K562 (cell line): ENCODE data around the gene DUSP23. TPM values are rescaled to one million over a fixed set of nuclear protein-coding genes. Genes with fewer than 3 reads are reported as not detected.

Experiments used
- ATAC-seq: fragments of 200-7000 bp; cut with Tn5 transposase; 3 replicates; pipeline ENCODE4 v1.9.1; 2020; ENCODE audit warnings: moderate library complexity
- BruUV-seq: library from RNA; stranded (reverse); fragments of 400-500 nt; replicated peaks from 2 replicates; lab custom pipeline; 2021; lab: Mats Ljungman, UMichigan
- CTCF ChIA-PET: fragments of 300-600 bp; formaldehyde crosslinking; extraction: SDS; loops from one replicate; lab custom pipeline; 2021; ENCODE audit warnings: low intra/inter-chr PET ratio; lab: Yijun Ruan, JAX
- POLR2A ChIA-PET: fragments of 300-600, 350-650 bp; sonication (Branson Sonifier 250); formaldehyde crosslinking; extraction: SDS; loops from one replicate; lab custom pipeline; 2021; ENCODE audit warnings: antibody characterized with exemption, inconsistent platforms; lab: Yijun Ruan, JAX
- DNase-seq, 4 experiments: peaks; one replicate each; pipeline versions ENCODE4 v3.0.0 to v3.0.0-alpha.2; 2011 to 2018; ENCODE audit warnings: low spot score in 3 of 4, mixed read lengths in 3 of 4; ENCODE audit errors: extremely low read depth in 1 of 4
- FAIRE-seq: peaks from 2 replicates; lab custom pipeline; 2011; peaks lifted over from hg19 to GRCh38; lab: Jason Lieb, UNC
- H2AFZ ChIP-seq: 2 replicates; pipeline ENCODE4 v1.6.0; 2011; ENCODE audit warnings: low read depth, low read length, control low read depth, inconsistent platforms
- H3K27ac ChIP-seq: fragments of 200-600 bp; 3 replicates; pipeline ENCODE4 v1.8.0; 2011; ENCODE audit warnings: low read depth, mild to moderate bottlenecking, control low read depth, inconsistent platforms, low read length, moderate library complexity, mixed read lengths; ENCODE audit errors: extremely low read depth
- H3K27me3 ChIP-seq, 2 experiments: fragments of 300-600 bp in 1 of 2; 2 replicates in 1 of 2; 3 replicates in 1 of 2; pipeline versions ENCODE4 v1.6.0 to v1.8.0; 2011; ENCODE audit warnings: inconsistent platforms in 2 of 2, low read length in 2 of 2, mild to moderate bottlenecking in 1 of 2, mixed read lengths in 1 of 2, moderate library complexity in 1 of 2; ENCODE audit not compliant: control insufficient read depth in 2 of 2, insufficient read depth in 2 of 2
- H3K36me3 ChIP-seq: fragments of 300-600 bp; 3 replicates; pipeline ENCODE4 v1.8.0; 2011; ENCODE audit warnings: mild to moderate bottlenecking, low read length, inconsistent platforms; ENCODE audit not compliant: control insufficient read depth, insufficient read depth
- H3K4me1 ChIP-seq, 2 experiments: fragments of 200-600 bp in 1 of 2; replicated peaks in 1 of 2; 2 replicates in 1 of 2; 3 replicates in 1 of 2; pipeline versions ENCODE4 v1.5.1 to v1.8.0; 2011; ENCODE audit warnings: inconsistent platforms in 2 of 2, low read length in 2 of 2, mild to moderate bottlenecking in 1 of 2, mixed read lengths in 1 of 2, moderate library complexity in 1 of 2; ENCODE audit not compliant: control insufficient read depth in 2 of 2, insufficient read depth in 2 of 2
- H3K4me2 ChIP-seq: 2 replicates; pipeline ENCODE4 v1.6.1; 2011; ENCODE audit warnings: low read length, control low read depth, inconsistent platforms, mixed read lengths; ENCODE audit not compliant: insufficient read depth
- H3K4me3 ChIP-seq: fragments of 200-600 bp; sonication (generic), shearing (Covaris generic); 2 replicates; pipeline ENCODE4 v1.5.1; 2016; ENCODE audit warnings: control low read depth, inconsistent platforms
- H3K79me2 ChIP-seq: fragments of 200-600 bp; 3 replicates; pipeline ENCODE4 v1.8.0; 2011; ENCODE audit warnings: low read length, inconsistent platforms; ENCODE audit not compliant: control insufficient read depth, insufficient read depth
- H3K9ac ChIP-seq, 2 experiments: 2 replicates each; pipeline versions ENCODE4 v1.6.0 to v1.6.1; 2011; ENCODE audit warnings: low read depth in 2 of 2, low read length in 2 of 2, control low read depth in 1 of 2, inconsistent platforms in 1 of 2, mild to moderate bottlenecking in 1 of 2, mixed read lengths in 1 of 2; ENCODE audit not compliant: insufficient read depth in 1 of 2
- H3K9me1 ChIP-seq: one replicate; pipeline ENCODE4 v1.6.0; 2011; ENCODE audit warnings: inconsistent platforms, mild to moderate bottlenecking, low read length, moderate library complexity; ENCODE audit not compliant: control insufficient read depth, insufficient read depth
- H3K9me3 ChIP-seq: replicated peaks from 2 replicates; pipeline ENCODE4 v1.5.1; 2011; ENCODE audit warnings: low read depth, low read length, inconsistent platforms; ENCODE audit not compliant: control insufficient read depth, insufficient read depth
- H4K20me1 ChIP-seq: replicated peaks from 2 replicates; pipeline ENCODE4 v1.6.1; 2011; ENCODE audit warnings: low read length, inconsistent platforms, mixed read lengths; ENCODE audit not compliant: control insufficient read depth, insufficient read depth
- COPS2 ChIP-seq: fragments of 450-650 bp; conservative IDR thresholded peaks from 2 replicates; pipeline ENCODE4 v1.6.1; 2016; ENCODE audit warnings: mild to moderate bottlenecking, moderate library complexity
- HNRNPLL ChIP-seq: fragments of 200-400 bp; formaldehyde crosslinking; IDR thresholded peaks from 2 replicates; pipeline ENCODE4 v1.6.1; 2017; ENCODE audit warnings: low read length, low read depth, mild to moderate bottlenecking; ENCODE audit not compliant: poor library complexity, severe bottlenecking
- MTA2 ChIP-seq: fragments of 450-650 bp; IDR thresholded peaks from 2 replicates; pipeline ENCODE4 v1.6.1; 2016; ENCODE audit warnings: low read depth
- NR2C2 ChIP-seq, 2 experiments: fragments of 200-800 bp in 1 of 2; sonication (Bioruptor generic) in 1 of 2; sonication (generic) in 1 of 2; formaldehyde crosslinking in 1 of 2; IDR thresholded peaks; 2 replicates each; pipeline versions ENCODE4 v1.6.1 to v1.8.0; 2016 to 2022; ENCODE audit warnings: mild to moderate bottlenecking in 1 of 2, missing compliant biosample characterization in 1 of 2, missing genetic modification characterization in 1 of 2, missing genetic modification reagents in 1 of 2
- TFE3 ChIP-seq: fragments of 450-650 bp; formaldehyde crosslinking; IDR thresholded peaks from 2 replicates; pipeline ENCODE4 v1.4.0; 2020; ENCODE audit warnings: mild to moderate bottlenecking, mixed read lengths
- U2AF1 ChIP-seq: fragments of 200-400 bp; formaldehyde crosslinking; optimal IDR thresholded peaks from 2 replicates; pipeline ENCODE3; 2017; ENCODE audit warnings: mild to moderate bottlenecking, low read depth, low read length, moderate library complexity
- ZBTB33 ChIP-seq: sonication (generic); formaldehyde crosslinking; IDR thresholded peaks from 2 replicates; pipeline ENCODE4 v1.8.1; 2023; ENCODE audit warnings: mild to moderate bottlenecking, missing genetic modification reagents
- WGBS: fragments of 100-300 bp; shearing (Covaris generic); methylation state at CpG from one replicate; pipeline ENCODE4 v1.1.6; 2016; ENCODE audit warnings: low coverage, mixed read lengths; ENCODE audit not compliant: insufficient coverage; ENCODE audit errors: missing lambda C conversion rate; 5-methylcytosine and 5-hydroxymethylcytosine counted together
- in situ Hi-C: fragments of 300-500 bp; cut with MboI; formaldehyde crosslinking; loops from 4 replicates; pipeline ENCODE4 v1.15.0; 2018; ENCODE audit warnings: inconsistent platforms, mixed read lengths
- intact Hi-C: fragments of 100-400 bp; cut with micrococcal nuclease; formaldehyde crosslinking; loops from 2 replicates; pipeline ENCODE4 v1.14.2; 2022
- polyA plus RNA-seq, 8 experiments: library from polyadenylated mRNA; depleted of rRNA in 4 of 8; stranded (reverse) in 5 of 8; unstranded in 3 of 8; fragments of >200 nt; fragmentation: Nextera tagmentation in 2 of 8; fragmentation: Illumina TruSeq in 1 of 8; extraction: Ambion mirVana in 2 of 8; extraction: Trizol in 1 of 8; gene quantifications; 2 replicates each; pipeline versions ENCODE4 v1.2.1 to v1.2.3, GENCODE V29; 2011 to 2014; ENCODE audit warnings: inconsistent platforms in 1 of 8, missing spikeins in 1 of 8
- total RNA-seq, 7 experiments: library from RNA; depleted of rRNA in 6 of 7; stranded (reverse); fragments of >200 nt in 6 of 7; fragmentation: Illumina TruSeq in 2 of 7; extraction: Trizol in 2 of 7; gene quantifications; 2 replicates each; pipeline versions ENCODE4 v1.2.1 to v1.2.3, GENCODE V29; 2011 to 2021; ENCODE audit warnings: low replicate concordance in 1 of 7

DUSP23 gene
- total and polyA plus RNA-seq, 9 of the 15 experiments (the other 6 are each of a cell fraction or from before 2014, with no cell fraction given), result 1.0 to 34.8 (median 13.7) TPM

DNA sequence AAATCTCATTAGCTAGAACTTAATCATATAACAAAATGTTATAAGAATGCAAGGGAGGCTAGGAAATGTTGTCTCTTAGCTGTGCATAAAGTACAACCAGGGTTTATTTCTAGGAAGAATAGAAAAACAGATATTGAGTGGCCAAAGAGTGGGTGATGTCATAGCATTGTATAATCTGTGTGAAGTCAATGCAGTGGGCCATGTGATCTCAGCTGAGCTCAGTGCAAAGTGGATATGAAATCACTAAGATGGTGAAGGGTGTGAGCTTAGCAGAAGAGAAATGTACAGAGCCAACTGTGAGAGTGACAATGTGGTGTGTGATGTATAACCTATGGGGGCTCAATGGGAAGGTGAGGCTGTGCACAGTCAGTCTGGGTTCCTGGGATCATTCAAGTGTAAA, 29.7 kb upstream of the DUSP23 start (continued):
- TF ChIP-seq NR2C2 (CRISPR knock-in tag; IDR thresholded peaks at IDR 0.05) (no peak), NR2C2 (tag; IDR thresholded peaks at IDR 0.05) (no peak), MTA2 (no peak), ZBTB33 (CRISPR knock-in tag) (no peak), COPS2 (no peak), U2AF1 (no peak)

GRCh38 chr1:159752135-159752580, 28.6 kb upstream of the DUSP23 start:
- in situ Hi-C loops (no loop called here), intact Hi-C loops (no loop called here)

More at GRCh38 chr1:159752135-159752580, 28.6 kb upstream of the DUSP23 start:
- Histone ChIP-seq H3K9me1 (no peaks in the 10 kb centered on the region), H3K4me1 (no peaks in the 10 kb centered on the region), H3K79me2 (no peaks in the 10 kb centered on the region), H2AFZ (no peak overlapping the region), H3K9ac (no peak overlapping the region), H3K27me3 (no peaks in the 10 kb centered on the region; a peak in 1 of 5 replicates), H3K9me3 (no peaks in the 10 kb centered on the region), H3K36me3 (no peaks in the 10 kb centered on the region), H3K4me3 (no peak overlapping the region), H4K20me1 (no peaks in the 10 kb centered on the region), H3K4me2 (no peak overlapping the region), H3K27ac (no peak overlapping the region)
- ChIA-PET CTCF (no interaction called here), POLR2A (interaction anchor here (1.1 kb wide), 1 partner anchor 21 kb away, joined by 3 read pairs; no protein-coding TSS in a partner anchor)
- ATAC-seq (no peak), DNase-seq (no peak), FAIRE-seq (no peak)
- TF ChIP-seq TFE3 (peak; percentile 85), HNRNPLL (no peak)
- WGBS, result 0% methylated on average over 4 of the region's 4 CpGs
- BruUV-seq, result no TSS peak
